HepG2 (cell line): ENCODE results near the gene VPS13D. TPM values are rescaled to one million over a fixed set of nuclear protein-coding genes. Genes with fewer than 3 reads are reported as not detected.
A peak's percentile ranks its signal among the peaks of the same experiment; 100 is the strongest.

Experiments
- GABPB1 ChIP-seq: IDR thresholded peaks from 2 replicates; pipeline ENCODE4 v1.6.1; 2016; ENCODE audit warnings: mild to moderate bottlenecking, missing genetic modification reagents, moderate library complexity, missing compliant biosample characterization
- HES4 ChIP-seq: sonication (generic); formaldehyde crosslinking; IDR thresholded peaks from 2 replicates; pipeline ENCODE4 v1.9.0; 2021; ENCODE audit warnings: mild to moderate bottlenecking, missing genetic modification reagents, borderline replicate concordance
- PRDM15 ChIP-seq: sonication (generic); formaldehyde crosslinking; IDR thresholded peaks from 2 replicates; pipeline ENCODE4 v1.4.0; 2020; ENCODE audit warnings: missing genetic modification reagents
- RBFOX2 ChIP-seq: fragments of 200-400 bp; formaldehyde crosslinking; IDR thresholded peaks from 2 replicates; pipeline ENCODE4 v1.6.1; 2017; ENCODE audit warnings: low read depth, mild to moderate bottlenecking, low read length
- USF2 ChIP-seq, 2 experiments: sonication (generic) in 1 of 2; formaldehyde crosslinking in 1 of 2; IDR thresholded peaks; 2 replicates each; pipeline versions ENCODE4 v1.5.1 to v1.6.1; 2011 to 2020; ENCODE audit warnings: borderline replicate concordance in 1 of 2, low read depth in 1 of 2, low read length in 1 of 2, mild to moderate bottlenecking in 1 of 2, missing genetic modification reagents in 1 of 2, moderate library complexity in 1 of 2
- ZFP1 ChIP-seq: IDR thresholded peaks from 2 replicates; pipeline ENCODE4 v1.6.1; 2016
- ZNF282 ChIP-seq: fragments of 450-650 bp; IDR thresholded peaks from 2 replicates; pipeline ENCODE4 v1.6.1; 2018; ENCODE audit not compliant: partially characterized antibody
- ZNF704 ChIP-seq: sonication (generic); formaldehyde crosslinking; IDR thresholded peaks from 2 replicates; pipeline ENCODE4 v1.8.1; 2023; ENCODE audit warnings: mild to moderate bottlenecking, inconsistent platforms, moderate library complexity, missing genetic modification reagents, borderline replicate concordance
- ZNF879 ChIP-seq: sonication (generic); formaldehyde crosslinking; IDR thresholded peaks from 2 replicates; pipeline ENCODE4 v1.8.1; 2023; ENCODE audit warnings: missing genetic modification reagents
- ZSCAN21 ChIP-seq: sonication (generic); formaldehyde crosslinking; IDR thresholded peaks from 2 replicates; pipeline ENCODE4 v1.8.0; 2022; ENCODE audit warnings: mild to moderate bottlenecking, missing genetic modification reagents, moderate library complexity, borderline replicate concordance
- polyA plus RNA-seq, 8 experiments: library from polyadenylated mRNA; depleted of rRNA in 3 of 8; stranded (reverse) in 7 of 8; unstranded in 1 of 8; fragments of >200 nt; fragmentation: Illumina TruSeq in 4 of 8; extraction: Trizol in 4 of 8; gene quantifications; 2 replicates each; pipeline versions ENCODE4 v1.2.1 to v1.2.3, GENCODE V29; 2011 to 2016; ENCODE audit warnings: low read depth in 4 of 8, missing spikeins in 1 of 8, mixed read lengths in 1 of 8; ENCODE audit not compliant: insufficient read depth in 1 of 8
- total RNA-seq, 5 experiments: library from RNA; depleted of rRNA; stranded (reverse); fragments of >200 nt; fragmentation: Illumina TruSeq; extraction: Trizol; gene quantifications; 2 replicates each; pipeline ENCODE4 v1.2.3, GENCODE V29; 2016; ENCODE audit warnings: low read depth in 1 of 5
- TF ChIP-seq, protein P1 (sequence below): sonication (generic); formaldehyde crosslinking; conservative IDR thresholded peaks from 2 replicates; pipeline ENCODE4 v1.8.0; 2022; ENCODE audit warnings: mild to moderate bottlenecking, moderate library complexity, missing genetic modification reagents
- TF ChIP-seq, protein P2 (sequence below): sonication (generic); formaldehyde crosslinking; IDR thresholded peaks from 2 replicates; pipeline ENCODE4 v1.4.0; 2020; ENCODE audit warnings: mild to moderate bottlenecking, low read depth, missing genetic modification reagents
- TF ChIP-seq, protein P3 (sequence below): sonication (generic); formaldehyde crosslinking; IDR thresholded peaks from 2 replicates; pipeline ENCODE4 v1.4.0; 2020; ENCODE audit warnings: mild to moderate bottlenecking, missing genetic modification reagents

The VPS13D gene
- total and polyA plus RNA-seq, 2 of the 13 experiments (the other 11 are each of a cell fraction or from before 2014, with no cell fraction given), result 8.6 to 13.9 TPM

DNA sequence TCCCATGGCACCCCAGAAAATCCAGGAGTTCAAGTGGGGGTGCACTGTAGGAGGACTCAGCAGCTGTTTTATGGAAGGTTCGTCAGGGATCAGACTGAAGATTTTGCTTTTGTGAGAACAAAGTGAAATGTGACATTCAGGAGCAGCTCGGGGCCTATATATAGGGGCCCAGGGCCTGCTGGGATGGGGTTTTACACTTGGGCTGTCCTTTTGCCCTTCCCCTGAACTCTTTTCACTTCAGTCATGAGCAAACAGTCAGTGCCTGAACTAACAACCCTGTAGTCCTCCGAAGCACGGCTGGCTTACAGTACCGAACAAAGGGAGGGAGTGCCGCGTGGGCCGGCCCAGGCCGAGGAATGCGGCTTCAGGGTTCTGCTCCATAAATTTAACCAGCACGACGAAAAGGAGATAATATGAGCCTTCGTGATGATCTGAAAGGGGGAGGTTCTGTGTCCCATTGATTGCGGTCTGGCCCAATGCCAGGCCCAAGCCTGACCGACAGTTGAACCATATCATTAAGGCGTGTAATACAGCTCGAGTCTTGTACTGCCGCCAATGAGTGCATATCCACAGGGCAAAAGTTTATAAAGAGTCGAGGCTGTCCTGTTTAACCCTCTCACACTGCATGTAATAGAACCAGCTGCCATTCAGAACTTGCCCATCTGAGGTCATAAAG, 248.2 kb downstream of the VPS13D start (continued):
- TF ChIP-seq USF2 (IDR thresholded peaks at IDR 0.05; ENCODE audit: low read depth, low read length) (no peak), USF2 (CRISPR knock-in tag; IDR thresholded peaks at IDR 0.05; ENCODE audit: borderline replicate concordance) (no peak), ZFP1 (CRISPR knock-in tag) (peak; percentile 43; the same call in 1 of the 2 replicates), ZNF282 (no peak), PRDM15 (CRISPR knock-in tag) (peak; percentile 71; the same call in 1 of the 2 replicates), HES4 (CRISPR knock-in tag) (no peak), ZSCAN21 (CRISPR knock-in tag) (peak; percentile 86), RBFOX2 (peak; percentile 45; the same call in 1 of the 2 replicates), ZNF704 (0 out of 2 replicates have a peak, but pooled peaks have one; percentile 64), GABPB1 (CRISPR knock-in tag) (0 out of 2 replicates have a peak, but pooled peaks have one; percentile 28), ZNF879 (CRISPR knock-in tag) (no peak)
- TF ChIP-seq, protein P1, sequence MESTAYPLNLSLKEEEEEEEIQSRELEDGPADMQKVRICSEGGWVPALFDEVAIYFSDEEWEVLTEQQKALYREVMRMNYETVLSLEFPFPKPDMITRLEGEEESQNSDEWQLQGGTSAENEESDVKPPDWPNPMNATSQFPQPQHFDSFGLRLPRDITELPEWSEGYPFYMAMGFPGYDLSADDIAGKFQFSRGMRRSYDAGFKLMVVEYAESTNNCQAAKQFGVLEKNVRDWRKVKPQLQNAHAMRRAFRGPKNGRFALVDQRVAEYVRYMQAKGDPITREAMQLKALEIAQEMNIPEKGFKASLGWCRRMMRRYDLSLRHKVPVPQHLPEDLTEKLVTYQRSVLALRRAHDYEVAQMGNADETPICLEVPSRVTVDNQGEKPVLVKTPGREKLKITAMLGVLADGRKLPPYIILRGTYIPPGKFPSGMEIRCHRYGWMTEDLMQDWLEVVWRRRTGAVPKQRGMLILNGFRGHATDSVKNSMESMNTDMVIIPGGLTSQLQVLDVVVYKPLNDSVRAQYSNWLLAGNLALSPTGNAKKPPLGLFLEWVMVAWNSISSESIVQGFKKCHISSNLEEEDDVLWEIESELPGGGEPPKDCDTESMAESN (CRISPR knock-in tag), result peak; percentile 80; the same call in 1 of the 2 replicates
- TF ChIP-seq, protein P2, sequence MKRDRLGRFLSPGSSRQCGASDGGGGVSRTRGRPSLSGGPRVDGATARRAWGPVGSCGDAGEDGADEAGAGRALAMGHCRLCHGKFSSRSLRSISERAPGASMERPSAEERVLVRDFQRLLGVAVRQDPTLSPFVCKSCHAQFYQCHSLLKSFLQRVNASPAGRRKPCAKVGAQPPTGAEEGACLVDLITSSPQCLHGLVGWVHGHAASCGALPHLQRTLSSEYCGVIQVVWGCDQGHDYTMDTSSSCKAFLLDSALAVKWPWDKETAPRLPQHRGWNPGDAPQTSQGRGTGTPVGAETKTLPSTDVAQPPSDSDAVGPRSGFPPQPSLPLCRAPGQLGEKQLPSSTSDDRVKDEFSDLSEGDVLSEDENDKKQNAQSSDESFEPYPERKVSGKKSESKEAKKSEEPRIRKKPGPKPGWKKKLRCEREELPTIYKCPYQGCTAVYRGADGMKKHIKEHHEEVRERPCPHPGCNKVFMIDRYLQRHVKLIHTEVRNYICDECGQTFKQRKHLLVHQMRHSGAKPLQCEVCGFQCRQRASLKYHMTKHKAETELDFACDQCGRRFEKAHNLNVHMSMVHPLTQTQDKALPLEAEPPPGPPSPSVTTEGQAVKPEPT, result peak; percentile 68; the same call in 1 of the 2 replicates
- TF ChIP-seq, protein P3, sequence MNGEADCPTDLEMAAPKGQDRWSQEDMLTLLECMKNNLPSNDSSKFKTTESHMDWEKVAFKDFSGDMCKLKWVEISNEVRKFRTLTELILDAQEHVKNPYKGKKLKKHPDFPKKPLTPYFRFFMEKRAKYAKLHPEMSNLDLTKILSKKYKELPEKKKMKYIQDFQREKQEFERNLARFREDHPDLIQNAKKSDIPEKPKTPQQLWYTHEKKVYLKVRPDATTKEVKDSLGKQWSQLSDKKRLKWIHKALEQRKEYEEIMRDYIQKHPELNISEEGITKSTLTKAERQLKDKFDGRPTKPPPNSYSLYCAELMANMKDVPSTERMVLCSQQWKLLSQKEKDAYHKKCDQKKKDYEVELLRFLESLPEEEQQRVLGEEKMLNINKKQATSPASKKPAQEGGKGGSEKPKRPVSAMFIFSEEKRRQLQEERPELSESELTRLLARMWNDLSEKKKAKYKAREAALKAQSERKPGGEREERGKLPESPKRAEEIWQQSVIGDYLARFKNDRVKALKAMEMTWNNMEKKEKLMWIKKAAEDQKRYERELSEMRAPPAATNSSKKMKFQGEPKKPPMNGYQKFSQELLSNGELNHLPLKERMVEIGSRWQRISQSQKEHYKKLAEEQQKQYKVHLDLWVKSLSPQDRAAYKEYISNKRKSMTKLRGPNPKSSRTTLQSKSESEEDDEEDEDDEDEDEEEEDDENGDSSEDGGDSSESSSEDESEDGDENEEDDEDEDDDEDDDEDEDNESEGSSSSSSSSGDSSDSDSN (CRISPR knock-in tag), result peak; percentile 80
